Retinal pigment epithelial cell (primary cell): ENCODE results near the gene PLCB1.
A peak's percentile ranks its signal among the peaks of the same experiment; 100 is the strongest.

Experiments
- DNase-seq: peaks from one replicate; pipeline ENCODE4 v3.0.0-alpha.2; 2010; ENCODE audit warnings: low read depth
- H3K4me3 ChIP-seq: 2 replicates; pipeline ENCODE4 v1.5.1; 2011; ENCODE audit warnings: mild to moderate bottlenecking, low read length, control low read depth, moderate library complexity
- CTCF ChIP-seq: conservative IDR thresholded peaks from 2 replicates; pipeline ENCODE4 v1.5.1; 2011; ENCODE audit warnings: low read depth, low read length, control low read depth, inconsistent platforms

Gene PLCB1

GRCh38 chr20:8131598-8132483 is at the start of gene PLCB1:
Gene PLCB1, plus strand, starts transcription at chr20:8132266. Its CDS starts 386 bp downstream, at chr20:8132652.
- TF ChIP-seq CTCF: peak; percentile 86
- H3K4me3 ChIP-seq: peak within 1 kb of the TSS; percentile 40
- DNase-seq: no peak

GRCh38 chr20:8082989-8083388 is 49.1 kb upstream of the PLCB1 start:
- no peak for TF ChIP-seq CTCF

GRCh38 chr20:8089668-8090067 is 42.4 kb upstream of the PLCB1 start:
- H3K4me3 ChIP-seq: no peak overlapping the region
- TF ChIP-seq CTCF: no peak
- peak; percentile 40 for DNase-seq

More at GRCh38 chr20:8082989-8083388, 49.1 kb upstream of the PLCB1 start:
- DNase-seq: no peak
- H3K4me3 ChIP-seq: no peak overlapping the region

- no peak overlapping the region for H3K4me3 ChIP-seq
- no peak for TF ChIP-seq CTCF
- no peak for DNase-seq
Measured at GRCh38 chr20:8094415-8094818, 37.6 kb upstream of the PLCB1 start.

GRCh38 chr20:8094850-8095249 is 37.2 kb upstream of the PLCB1 start:
- DNase-seq: no peak
- no peak for TF ChIP-seq CTCF
- no peak overlapping the region for H3K4me3 ChIP-seq

- no peak overlapping the region for H3K4me3 ChIP-seq
- DNase-seq: no peak
Measured at GRCh38 chr20:8095648-8096572, 36.2 kb upstream of the PLCB1 start.

More at GRCh38 chr20:8095648-8096572, 36.2 kb upstream of the PLCB1 start:
- no peak for TF ChIP-seq CTCF
